GM18520 (cell line): ENCODE measurements around the gene IZUMO1.
"Not testable (repeated sequence)": the region's sequence is repeated elsewhere in the genome, so short reads cannot be mapped to it uniquely, and the experiment has no call there.

Experiments
- ATAC-seq: cut with Tn5 transposase; IDR thresholded peaks from one replicate; pipeline ENCODE4 v1.9.1; 2021; ENCODE audit not compliant: unreplicated experiment

Gene IZUMO1

DNA sequence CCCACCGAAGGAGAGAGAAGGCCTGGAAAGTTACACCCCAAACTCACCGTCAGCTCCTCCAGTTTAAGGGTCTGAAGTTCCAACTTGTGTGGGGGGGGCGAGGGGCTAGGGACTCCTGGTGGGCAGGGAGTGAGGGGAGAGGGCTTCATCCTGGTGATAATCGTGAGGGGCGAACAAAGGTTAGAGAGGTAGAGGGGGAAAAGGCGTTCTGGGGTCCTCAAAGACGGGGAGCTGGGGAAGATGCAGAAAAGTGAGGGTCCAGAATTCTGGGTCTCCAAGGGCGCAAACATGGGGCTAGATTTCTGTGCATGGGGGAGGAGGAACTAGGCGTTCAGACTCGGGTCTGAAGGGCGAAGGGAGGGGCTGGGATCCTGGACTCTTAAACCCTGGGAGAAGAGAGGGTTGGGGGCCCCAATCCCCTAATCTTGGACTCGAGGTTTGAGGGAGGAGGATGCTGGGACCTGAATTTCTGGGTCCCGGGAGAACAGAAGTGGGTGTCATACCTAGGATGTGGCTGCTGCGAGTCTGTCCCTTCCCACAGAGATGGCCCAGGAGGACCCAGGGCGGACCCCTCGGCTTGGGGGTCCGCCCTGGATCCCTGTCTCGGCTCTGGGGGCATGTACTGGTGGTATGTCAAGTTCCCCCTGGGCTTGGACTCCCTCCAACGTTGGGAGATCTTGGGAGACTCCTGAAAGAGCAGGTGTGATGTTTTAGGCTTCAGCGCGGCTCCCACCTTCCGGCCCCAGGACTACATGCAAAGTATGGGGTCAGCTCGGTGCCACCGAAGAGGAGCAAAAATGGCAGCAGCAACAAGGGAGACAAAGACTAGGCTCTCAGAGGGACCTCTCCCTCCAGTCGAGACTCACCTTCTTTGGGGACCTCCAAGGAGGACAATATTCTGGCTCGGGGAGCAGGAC lies 31.7 kb downstream of the IZUMO1 start:
- ATAC-seq: no peak

- ATAC-seq: peak; percentile 86
Measured at GRCh38 chr19:48713864-48714755, 32.6 kb downstream of the IZUMO1 start.

DNA sequence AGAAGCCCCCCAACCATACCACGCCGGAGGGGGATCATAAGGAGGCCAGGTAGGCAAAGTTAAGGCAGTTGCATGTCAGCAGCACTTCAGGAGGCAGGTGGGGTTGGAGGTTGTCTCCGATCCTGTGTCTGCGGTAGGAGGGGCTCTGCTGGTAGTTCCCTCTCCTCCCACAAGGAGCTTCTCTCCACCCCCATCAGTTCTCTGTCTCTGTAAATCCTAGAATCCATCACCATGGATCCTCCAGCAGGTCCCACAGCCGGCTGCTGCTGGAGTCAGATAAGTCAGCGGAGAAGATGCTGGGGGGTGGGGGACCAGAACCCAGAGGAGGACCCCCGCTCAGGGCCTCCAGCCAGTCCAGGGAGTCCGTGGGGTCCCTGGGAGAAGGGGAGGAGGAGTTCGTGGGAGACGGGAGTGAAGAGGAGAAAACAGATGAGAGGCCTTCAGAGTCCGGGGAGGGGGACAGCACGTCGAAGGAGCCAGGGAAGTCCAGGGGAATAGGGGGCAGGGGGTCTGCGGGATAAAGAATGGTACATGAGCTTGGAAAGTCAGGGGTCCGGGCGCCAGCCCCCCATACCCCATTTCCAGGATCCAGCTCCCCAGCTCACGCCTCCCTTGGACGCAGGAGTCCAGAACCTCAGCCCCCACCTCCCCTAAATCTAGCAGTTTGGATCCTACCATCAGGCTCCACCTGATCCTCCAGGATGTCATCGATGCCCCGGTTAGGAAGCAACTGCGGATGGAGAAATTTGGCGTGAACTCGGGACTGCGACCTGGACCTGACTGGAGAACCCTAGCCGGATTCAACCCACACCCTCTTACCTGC lies 33.5 kb downstream of the IZUMO1 start:
- no peak for ATAC-seq

- ATAC-seq: no peak
Measured at GRCh38 chr19:48711106-48711662, 35.5 kb downstream of the IZUMO1 start.

GRCh38 chr19:48708471-48708870 lies 38.2 kb downstream of the IZUMO1 start:
- ATAC-seq: no peak

- no peak for ATAC-seq
Measured at GRCh38 chr19:48705431-48705830, 41.3 kb downstream of the IZUMO1 start.

GRCh38 chr19:48703316-48703715 lies 43.4 kb downstream of the IZUMO1 start:
- no peak for ATAC-seq

GRCh38 chr19:48702701-48703100 lies 44.0 kb downstream of the IZUMO1 start:
- ATAC-seq: no peak

DNA sequence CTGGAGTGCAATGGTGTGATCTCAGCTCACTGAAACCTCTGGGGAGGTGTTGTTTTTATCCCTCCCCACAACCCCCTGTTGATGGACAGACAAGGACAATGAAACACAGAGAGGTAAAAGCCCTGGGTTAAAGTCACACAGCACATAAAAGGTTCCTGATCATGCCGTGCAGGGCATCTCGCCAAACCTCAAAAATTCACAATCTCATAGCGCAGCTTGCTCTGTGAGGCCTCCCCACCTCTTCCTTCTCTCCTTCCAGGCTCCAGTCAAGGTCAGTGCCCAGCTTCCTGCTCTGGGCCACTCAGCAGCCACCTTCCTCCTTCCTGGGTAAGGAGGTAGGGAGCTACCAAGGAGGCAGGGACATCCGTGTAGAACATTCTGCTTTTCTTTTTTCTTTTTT lies 48.7 kb downstream of the IZUMO1 start:
- ATAC-seq: no peak

DNA sequence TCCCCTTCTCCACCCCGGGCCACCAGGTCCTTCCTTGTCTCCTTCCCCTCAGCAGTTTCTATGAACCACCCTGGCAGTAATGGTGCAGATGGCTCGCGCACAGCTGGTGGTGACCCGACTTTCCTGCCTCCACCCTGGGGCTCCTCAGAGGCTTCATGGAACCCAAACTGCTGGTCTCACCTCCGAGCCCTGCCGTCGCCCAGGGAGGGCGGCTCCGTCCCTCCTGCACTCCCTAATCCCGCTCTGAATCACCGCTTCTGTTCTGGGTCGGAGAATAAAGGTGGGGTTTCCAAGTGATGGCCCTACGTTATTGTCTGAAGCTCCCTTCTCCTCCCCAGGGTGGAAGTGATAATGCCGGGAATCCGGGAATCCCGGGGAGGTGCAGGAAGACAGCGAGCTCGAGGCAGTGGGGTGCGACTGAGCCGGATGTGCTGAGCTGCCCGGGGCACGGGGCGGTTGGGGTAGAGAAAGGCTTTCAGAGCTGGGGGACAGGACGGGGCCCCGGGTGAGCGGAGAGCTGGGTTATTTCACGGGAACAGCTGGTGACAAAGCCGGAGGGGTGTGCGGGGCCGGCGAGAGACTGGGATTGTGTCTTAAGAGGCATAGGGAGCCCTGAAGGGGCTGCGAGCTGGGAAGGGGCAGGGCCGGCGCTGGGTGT lies 50.2 kb downstream of the IZUMO1 start:
- no peak for ATAC-seq

- ATAC-seq: no peak
Measured at GRCh38 chr19:48695743-48696352, 50.9 kb downstream of the IZUMO1 start, which contains the start of gene FUT2. FUT2 (plus strand) TSS chr19:48695971; CDS start chr19:48702957, 6,986 bp downstream.

DNA sequence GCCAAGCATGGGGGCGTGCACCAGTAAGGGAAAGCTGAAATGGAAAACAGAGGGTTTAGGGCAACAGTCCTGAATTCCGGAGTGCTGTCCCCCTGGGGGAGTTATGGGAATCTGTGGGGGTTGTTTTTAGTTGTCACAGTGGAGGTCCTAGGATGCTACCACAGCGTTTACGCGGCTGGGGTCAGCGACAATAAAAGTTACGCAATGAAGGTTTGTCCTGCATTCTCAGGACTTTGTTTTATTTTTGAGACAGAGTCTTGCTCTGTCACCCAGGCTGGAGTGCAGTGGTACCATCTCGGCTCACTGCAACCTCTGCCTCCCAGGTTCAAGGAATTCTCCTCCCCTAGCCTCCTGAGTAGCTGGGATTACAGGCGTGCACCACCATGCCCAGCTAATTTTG lies 53.1 kb downstream of the IZUMO1 start:
- not testable (repeated sequence) for ATAC-seq
